GM18519 (cell line): ENCODE results near the gene TMEM39B.
"Not testable (repeated sequence)": the region's sequence is repeated elsewhere in the genome, so short reads cannot be mapped to it uniquely, and the experiment has no call there.

Experiments used
- ATAC-seq: cut with Tn5 transposase; IDR thresholded peaks from one replicate; pipeline ENCODE4 v1.9.1; 2021; ENCODE audit warnings: mild to moderate bottlenecking, moderate library complexity; ENCODE audit not compliant: unreplicated experiment, low FRiP score

Gene TMEM39B

DNA sequence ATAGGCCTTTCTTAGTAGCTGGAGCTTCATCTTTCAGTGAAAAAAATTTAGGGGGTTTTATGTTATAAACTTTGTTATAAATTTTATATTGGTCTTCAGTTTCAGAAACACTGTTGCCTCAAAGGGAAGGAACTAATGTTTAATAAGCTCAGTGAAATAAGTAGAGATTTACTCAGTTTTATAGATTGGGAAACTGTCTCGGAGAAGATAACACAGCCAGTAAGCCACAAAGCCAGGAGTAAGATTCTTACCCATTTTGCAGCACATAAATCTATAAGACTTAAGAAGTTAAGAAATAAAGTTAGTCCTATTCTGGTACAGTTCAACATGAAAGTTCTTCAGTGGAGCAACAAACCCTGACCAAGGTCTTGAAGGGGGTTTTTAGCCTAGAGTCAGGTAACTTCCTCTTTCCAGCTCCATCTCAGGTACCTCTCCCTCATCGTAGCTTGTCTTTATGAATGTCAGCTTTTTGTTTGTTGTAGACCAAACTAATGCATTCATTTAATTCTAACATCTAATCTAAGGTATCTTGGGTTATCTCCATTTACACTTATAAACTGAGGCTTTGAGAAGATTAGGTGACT lies 38.4 kb downstream of the TMEM39B start:
- no peak for ATAC-seq

DNA sequence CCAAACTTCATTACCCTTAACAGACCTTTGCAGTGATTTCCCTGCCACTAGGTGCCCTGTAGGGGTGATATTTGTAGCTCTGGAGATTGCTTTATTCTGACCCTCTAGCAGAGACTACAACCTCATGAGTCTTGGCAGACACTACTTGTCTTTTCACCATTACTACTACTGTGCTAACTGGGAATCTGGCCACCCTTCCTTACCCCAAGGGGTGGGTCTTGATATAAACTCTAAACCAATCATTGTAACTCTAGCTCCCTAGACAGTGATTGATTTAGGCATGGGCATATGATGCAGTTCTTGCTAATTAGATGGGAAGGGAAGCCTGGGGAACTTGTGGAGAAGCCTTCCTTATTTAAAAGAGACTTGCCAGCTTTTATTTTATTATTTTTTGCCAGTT lies 39.0 kb downstream of the TMEM39B start:
- ATAC-seq: no peak

DNA sequence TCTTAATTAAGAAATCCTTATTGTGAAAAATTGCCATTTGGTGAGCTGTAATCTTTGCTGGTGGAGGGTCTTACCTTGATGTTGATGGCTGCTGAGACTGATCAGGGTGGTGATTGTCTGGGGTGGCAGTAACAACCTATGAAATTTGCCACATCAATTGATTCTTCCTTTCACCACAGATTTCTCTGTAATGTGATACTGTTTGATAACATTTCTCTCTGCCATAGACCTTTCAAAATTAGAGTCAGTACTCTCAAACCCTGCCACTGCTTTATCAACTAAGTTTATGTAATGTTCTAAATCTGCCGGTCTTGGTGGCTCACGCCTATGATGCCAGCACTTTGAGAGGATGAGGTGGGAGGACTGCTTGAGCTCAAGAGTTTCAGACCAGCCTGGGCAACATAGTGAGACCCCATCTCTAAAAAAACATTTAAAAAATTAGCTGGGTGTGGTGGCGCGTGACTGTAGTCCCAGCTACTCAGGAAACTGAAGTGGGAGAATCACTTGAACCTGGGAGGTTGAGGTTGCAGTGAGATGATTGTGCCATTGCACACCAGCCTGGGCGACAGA lies 40.2 kb downstream of the TMEM39B start:
- ATAC-seq: no peak

DNA sequence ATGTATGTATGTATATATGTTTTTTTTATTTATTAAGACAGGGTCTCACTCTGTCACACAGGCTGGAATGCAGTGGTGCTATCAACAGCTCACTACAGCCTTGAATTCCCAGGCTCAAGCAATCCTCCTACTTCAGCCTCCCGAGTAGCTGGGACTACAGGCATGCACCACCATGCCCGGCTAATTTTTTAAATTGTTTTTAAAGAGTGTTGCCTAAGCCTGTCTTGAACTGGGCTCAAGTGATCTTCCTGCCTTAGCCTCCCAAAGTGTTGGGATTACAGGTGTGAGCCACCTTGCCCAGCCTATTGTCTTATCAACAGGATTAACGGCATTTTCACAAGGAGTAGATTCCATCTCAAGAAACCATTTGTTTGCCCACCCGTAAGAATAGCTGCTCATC lies 40.7 kb downstream of the TMEM39B start:
- not testable (repeated sequence) for ATAC-seq

- no peak for ATAC-seq
These were observed 41.7 kb downstream of the TMEM39B start for GRCh38 chr1:32114420-32114819.

DNA sequence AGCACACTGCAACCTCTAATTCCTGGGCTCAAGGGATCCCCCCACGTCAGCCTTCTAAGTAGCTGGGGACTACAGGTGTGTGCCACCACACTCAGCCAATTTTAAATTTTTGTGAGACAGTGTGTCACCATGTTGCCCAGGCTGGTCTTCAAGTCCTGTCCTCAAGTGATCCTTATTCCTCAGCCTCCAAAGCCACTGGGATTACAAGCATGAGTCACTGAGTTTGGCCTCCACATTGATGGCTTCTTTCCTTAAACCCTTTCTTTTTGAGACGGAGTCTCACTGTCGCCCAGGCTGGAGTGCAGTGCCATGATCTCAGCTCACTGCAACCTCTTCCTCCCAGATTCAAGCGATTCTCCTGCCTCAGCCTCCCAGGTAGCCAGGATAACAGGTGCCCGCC lies 42.8 kb downstream of the TMEM39B start:
- ATAC-seq: no peak

GRCh38 chr1:32116531-32116930 lies 43.8 kb downstream of the TMEM39B start:
- no peak for ATAC-seq

GRCh38 chr1:32122151-32122550 lies 49.4 kb downstream of the TMEM39B start:
- ATAC-seq: no peak

DNA sequence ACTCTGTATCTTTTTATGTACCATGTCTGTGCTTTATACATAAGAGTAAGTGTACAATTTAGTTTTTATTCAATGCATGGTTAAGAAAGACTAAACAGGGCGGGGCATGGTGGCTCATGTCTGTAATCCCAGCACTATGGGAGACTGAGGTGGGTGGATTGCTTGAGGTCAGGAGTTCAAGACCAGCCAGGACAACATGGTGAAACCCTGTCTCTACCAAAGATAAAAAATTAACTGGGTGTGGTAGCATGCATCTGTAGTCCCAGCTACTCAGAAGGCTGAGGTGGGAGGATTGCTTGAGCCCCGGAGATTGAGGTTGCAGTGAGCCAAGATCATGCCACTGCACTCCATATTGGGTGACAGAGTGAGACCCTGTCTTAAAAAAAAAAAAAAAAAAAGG lies 50.6 kb downstream of the TMEM39B start:
- not testable (repeated sequence) for ATAC-seq

- no peak for ATAC-seq
These were observed 52.6 kb downstream of the TMEM39B start for GRCh38 chr1:32125313-32125712.

DNA sequence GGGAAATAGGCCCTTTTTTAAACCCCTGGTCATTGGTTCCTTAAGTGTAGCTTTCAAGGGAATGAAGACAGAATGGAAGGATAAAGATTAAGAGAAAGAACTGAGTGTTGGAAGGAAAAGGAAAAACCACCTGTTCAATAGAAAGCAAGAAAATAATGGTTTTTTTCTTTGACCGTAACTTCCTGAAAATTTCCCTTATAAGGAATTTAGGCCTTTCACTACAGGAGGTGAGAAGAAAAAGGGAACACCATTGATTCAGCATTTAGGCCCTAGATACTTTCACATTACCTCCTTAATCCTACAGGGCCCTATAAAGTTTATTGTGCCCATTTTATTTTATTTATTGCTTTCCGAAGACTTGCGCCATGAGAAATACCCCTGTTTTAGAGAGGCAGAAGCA lies 54.0 kb downstream of the TMEM39B start:
- no peak for ATAC-seq

- ATAC-seq: no peak
These were observed 54.9 kb downstream of the TMEM39B start for GRCh38 chr1:32127409-32128198.

DNA sequence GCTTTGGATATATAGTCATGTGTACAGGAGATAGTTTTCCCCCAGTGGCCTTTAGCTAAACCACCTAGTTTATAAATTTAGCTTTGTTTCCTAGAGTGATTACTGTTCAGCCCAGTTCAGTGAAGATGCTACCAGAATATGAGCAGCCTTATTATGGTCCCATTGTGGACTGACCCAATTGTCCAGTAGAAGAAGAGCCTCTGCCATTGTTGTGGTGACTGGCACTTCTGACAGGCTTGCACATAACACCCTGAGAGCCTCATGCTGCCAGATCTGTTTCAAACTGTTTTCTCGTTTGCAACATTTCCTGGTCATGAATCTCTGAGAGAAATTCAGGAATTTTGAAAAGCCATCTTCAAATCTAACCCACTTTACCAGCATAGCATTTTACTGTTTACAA lies 55.7 kb downstream of the TMEM39B start:
- no peak for ATAC-seq

- ATAC-seq: no peak
These were observed 56.2 kb downstream of the TMEM39B start for GRCh38 chr1:32128964-32129363.

DNA sequence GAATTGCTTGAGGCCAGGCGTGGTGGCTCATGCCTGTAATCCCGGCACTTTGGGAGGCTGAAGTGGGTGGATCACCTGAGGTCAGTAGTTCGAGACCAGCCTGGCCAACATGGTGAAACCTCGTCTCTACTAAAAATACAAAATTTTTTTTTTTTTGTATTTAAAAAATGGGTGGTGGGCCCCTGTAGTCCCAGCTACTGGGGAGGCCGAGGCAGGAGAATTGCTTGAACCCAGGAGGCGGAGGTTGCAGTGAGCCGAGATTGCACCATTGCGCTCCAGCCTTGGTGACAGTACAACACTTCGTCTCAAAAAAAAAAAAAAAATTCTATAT lies 61.2 kb downstream of the TMEM39B start:
- not testable (repeated sequence) for ATAC-seq

GRCh38 chr1:32137111-32137510 lies 64.4 kb downstream of the TMEM39B start:
- no peak for ATAC-seq

- ATAC-seq: no peak
These were observed 66.2 kb downstream of the TMEM39B start for GRCh38 chr1:32138965-32139364.

- ATAC-seq: no peak
These were observed 69.9 kb downstream of the TMEM39B start for GRCh38 chr1:32142446-32143301.

- ATAC-seq: not testable (repeated sequence)
These were observed 70.6 kb downstream of the TMEM39B start for GRCh38 chr1:32143302-32143695.

- no peak for ATAC-seq
These were observed 71.3 kb downstream of the TMEM39B start for GRCh38 chr1:32144033-32144432.

- ATAC-seq: not testable (repeated sequence)
These were observed 75.1 kb downstream of the TMEM39B start for GRCh38 chr1:32147799-32148198.
